Keratinocyte (primary cell): ENCODE data around the gene TBC1D16.

Source experiments
- CTCF ChIP-seq, 3 experiments: IDR thresholded peaks in 1 of 3; conservative IDR thresholded peaks in 1 of 3; optimal IDR thresholded peaks in 1 of 3; 2 replicates in 2 of 3; 3 replicates in 1 of 3; pipeline versions ENCODE3 to v1.5.1; 2011; ENCODE audit warnings: low read length in 3 of 3, mild to moderate bottlenecking in 3 of 3, moderate library complexity in 2 of 3, control low read depth in 1 of 3, inconsistent platforms in 1 of 3; ENCODE audit not compliant: insufficient read depth in 2 of 3; ENCODE audit errors: extremely low read depth in 1 of 3
- EZH2 ChIP-seq: IDR thresholded peaks from one replicate; pipeline ENCODE4 v1.6.1; 2012; ENCODE audit warnings: inconsistent platforms, mild to moderate bottlenecking, low read length, moderate library complexity

- TF ChIP-seq CTCF (optimal IDR thresholded peaks at IDR 0.05 in 1 of 3, IDR thresholded peaks at IDR 0.05 in 1 of 3, conservative IDR thresholded peaks at IDR 0.05 in 1 of 3; ENCODE audit: extremely low read depth in 1 of 3, insufficient read depth in 2 of 3, low read length in 3 of 3) (no peak), EZH2 (no peak)
Measured at GRCh38 chr17:79950306-79950705, 85.4 kb downstream of the TBC1D16 start.
